ENCODE measurements around the gene PUS10. TPM values are rescaled to one million over a fixed set of nuclear protein-coding genes. Genes with fewer than 3 reads are reported as not detected.
A peak's percentile ranks its signal among the peaks of the same experiment; 100 is the strongest.

PUS10 gene
- total and polyA plus RNA-seq, 2 of the 13 experiments (the other 11 are each of a cell fraction or from before 2014, with no cell fraction given), result 41.4 to 44.3 TPM

DNA sequence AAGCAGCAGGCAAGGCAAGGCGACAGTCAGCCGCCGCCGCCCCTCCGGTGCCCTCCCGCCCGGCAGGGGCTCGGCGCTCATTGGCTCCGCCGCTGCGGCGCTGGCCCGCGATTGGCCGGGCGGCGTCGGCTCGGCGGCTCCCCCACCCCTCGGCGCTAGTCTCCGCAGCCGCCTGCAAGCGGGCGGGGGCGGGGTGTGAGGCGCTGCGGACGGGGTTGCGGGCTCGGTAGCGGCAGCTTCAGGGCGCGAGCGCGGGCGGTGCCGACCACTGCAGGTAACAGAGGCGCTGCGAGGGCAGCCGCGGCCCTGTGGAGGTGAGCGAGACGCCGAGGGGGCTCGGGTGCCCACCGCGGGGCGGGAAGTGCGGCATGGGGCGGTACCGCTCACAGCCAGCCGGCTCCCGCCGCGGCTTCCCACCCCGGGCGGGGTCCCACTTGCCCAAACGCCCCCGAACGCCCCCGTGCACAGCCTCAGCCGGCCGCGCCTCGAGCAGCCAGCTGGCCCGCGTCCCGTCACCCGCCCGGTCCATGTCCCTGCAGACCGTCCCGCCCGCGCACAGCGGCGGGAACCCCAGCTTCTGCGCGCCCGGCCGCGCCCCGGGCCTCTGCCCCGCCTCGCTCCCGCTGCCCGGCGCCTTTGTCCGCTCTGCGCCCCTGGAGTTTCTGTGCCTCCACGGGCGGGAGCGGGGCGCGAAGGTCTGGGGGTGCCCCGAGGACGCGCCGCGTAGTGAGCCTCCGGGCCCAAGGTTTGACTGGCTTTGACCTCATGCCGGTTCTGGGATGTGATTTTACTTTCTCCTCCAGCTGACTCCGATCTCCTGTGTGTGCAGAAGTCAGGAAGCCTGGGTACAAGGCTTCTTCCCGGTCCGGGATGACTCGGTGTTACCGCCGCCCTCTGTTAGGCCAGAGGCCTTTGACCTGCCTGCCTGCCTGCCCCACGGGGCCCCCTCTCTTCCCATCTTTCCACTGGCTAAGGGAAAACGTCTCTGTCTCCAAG, 48.0 kb upstream of the PUS10 start, which contains the start of gene SANBR (continued):
- TF ChIP-seq, protein P1, sequence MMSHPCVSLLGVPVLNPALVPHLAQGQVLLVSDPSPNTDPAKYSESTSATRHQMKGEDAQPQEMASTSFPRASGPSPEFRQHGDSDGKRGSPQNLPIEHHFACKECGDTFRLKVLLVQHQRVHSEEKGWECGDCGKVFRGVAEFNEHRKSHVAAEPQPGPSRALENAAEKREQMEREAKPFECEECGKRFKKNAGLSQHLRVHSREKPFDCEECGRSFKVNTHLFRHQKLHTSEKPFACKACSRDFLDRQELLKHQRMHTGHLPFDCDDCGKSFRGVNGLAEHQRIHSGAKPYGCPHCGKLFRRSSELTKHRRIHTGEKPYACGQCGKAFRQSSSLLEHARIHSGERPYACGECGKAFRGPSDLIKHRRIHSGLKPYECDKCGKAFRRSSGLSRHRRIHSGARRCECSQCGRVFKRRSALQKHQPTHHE (CRISPR knock-in tag; IDR thresholded peaks at IDR 0.05; ENCODE audit: borderline replicate concordance), result no peak
- TF ChIP-seq HIC2 (CRISPR knock-in tag; IDR thresholded peaks at IDR 0.05; ENCODE audit: low read depth), result no peak
- TF ChIP-seq, protein P2, sequence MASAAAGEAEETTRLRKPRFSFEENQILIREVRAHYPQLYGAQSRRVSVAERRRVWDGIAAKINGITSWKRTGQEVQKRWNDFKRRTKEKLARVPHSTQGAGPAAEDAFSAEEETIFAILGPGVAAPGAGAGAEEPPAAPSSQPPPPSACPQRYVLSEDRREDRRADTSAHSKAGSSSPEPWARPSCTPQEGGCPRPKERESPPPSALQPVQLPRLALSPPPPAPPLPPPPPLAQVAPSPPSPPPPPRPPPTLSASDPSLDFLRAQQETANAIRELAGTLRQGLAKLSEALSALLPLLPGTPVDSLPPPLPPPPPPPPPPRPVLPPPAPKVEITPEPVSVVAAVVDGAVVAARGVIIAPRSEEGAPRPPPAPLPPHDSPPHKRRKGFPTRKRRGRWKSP (CRISPR knock-in tag; IDR thresholded peaks at IDR 0.05), result peak; percentile 91; the same call in 1 of the 2 replicates
- TF ChIP-seq TP53 (CRISPR knock-in tag; conservative IDR thresholded peaks at IDR 0.05), result no peak
- peak; percentile 76; the same call in 1 of the 2 replicates for TF ChIP-seq ZMAT3 (CRISPR knock-in tag; conservative IDR thresholded peaks at IDR 0.05)
- no peak for TF ChIP-seq CENPT (CRISPR knock-in tag; IDR thresholded peaks at IDR 0.05; ENCODE audit: low read depth)
- TF ChIP-seq FOXA1 (IDR thresholded peaks at IDR 0.05), result no peak
- TF ChIP-seq FOXA1 (CRISPR knock-in tag; IDR thresholded peaks at IDR 0.05), result no peak
- no peak for TF ChIP-seq CREB1 (IDR thresholded peaks at IDR 0.05)
- no peak for TF ChIP-seq CREB1 (CRISPR knock-in tag; IDR thresholded peaks at IDR 0.05)
- TF ChIP-seq ZNF546 (CRISPR knock-in tag; conservative IDR thresholded peaks at IDR 0.05), result peak; percentile 87
- TF ChIP-seq, protein P3, sequence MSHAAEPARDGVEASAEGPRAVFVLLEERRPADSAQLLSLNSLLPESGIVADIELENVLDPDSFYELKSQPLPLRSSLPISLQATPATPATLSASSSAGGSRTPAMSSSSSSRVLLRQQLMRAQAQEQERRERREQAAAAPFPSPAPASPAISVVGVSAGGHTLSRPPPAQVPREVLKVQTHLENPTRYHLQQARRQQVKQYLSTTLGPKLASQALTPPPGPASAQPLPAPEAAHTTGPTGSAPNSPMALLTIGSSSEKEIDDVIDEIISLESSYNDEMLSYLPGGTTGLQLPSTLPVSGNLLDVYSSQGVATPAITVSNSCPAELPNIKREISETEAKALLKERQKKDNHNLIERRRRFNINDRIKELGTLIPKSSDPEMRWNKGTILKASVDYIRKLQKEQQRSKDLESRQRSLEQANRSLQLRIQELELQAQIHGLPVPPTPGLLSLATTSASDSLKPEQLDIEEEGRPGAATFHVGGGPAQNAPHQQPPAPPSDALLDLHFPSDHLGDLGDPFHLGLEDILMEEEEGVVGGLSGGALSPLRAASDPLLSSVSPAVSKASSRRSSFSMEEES (CRISPR knock-in tag; IDR thresholded peaks at IDR 0.05), result no peak
- no peak for TF ChIP-seq ZNF224 (CRISPR knock-in tag; IDR thresholded peaks at IDR 0.05)
- no peak for TF ChIP-seq CBX2 (IDR thresholded peaks at IDR 0.05; ENCODE audit: low read depth, low read length)
- 0 out of 2 replicates have a peak, but pooled peaks have one; percentile 44 for TF ChIP-seq CBX2 (CRISPR knock-in tag; IDR thresholded peaks at IDR 0.05; ENCODE audit: low read depth)
- TF ChIP-seq, protein P4, sequence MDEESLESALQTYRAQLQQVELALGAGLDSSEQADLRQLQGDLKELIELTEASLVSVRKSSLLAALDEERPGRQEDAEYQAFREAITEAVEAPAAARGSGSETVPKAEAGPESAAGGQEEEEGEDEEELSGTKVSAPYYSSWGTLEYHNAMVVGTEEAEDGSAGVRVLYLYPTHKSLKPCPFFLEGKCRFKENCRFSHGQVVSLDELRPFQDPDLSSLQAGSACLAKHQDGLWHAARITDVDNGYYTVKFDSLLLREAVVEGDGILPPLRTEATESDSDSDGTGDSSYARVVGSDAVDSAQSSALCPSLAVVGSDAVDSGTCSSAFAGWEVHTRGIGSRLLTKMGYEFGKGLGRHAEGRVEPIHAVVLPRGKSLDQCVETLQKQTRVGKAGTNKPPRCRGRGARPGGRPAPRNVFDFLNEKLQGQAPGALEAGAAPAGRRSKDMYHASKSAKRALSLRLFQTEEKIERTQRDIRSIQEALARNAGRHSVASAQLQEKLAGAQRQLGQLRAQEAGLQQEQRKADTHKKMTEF (CRISPR knock-in tag; IDR thresholded peaks at IDR 0.05), result peak; percentile 39; the same call in 1 of the 2 replicates
- TF ChIP-seq ZNF510 (CRISPR knock-in tag; IDR thresholded peaks at IDR 0.05; ENCODE audit: low read depth), result no peak
- peak; percentile 38; the same call in 1 of the 2 replicates for TF ChIP-seq MED1 (CRISPR knock-in tag; IDR thresholded peaks at IDR 0.05)
- no peak for TF ChIP-seq ETS1 (CRISPR knock-in tag; IDR thresholded peaks at IDR 0.05)
- peak; percentile 83; the same call in 1 of the 2 replicates for TF ChIP-seq RFXAP (CRISPR knock-in tag; IDR thresholded peaks at IDR 0.05; ENCODE audit: borderline replicate concordance)

All from HepG2 (cell line).